ENCODE measurements around the gene NXPH3. TPM values are rescaled to one million over a fixed set of nuclear protein-coding genes. Genes with fewer than 3 reads are reported as not detected.
A peak's percentile ranks its signal among the peaks of the same experiment; 100 is the strongest.

The NXPH3 gene
- total RNA-seq, 2 donors from 2014 or later = 4.7 to 15.5 TPM

- no peak overlapping the region for H3K27ac ChIP-seq
- H3K36me3 ChIP-seq = no peaks in the 10 kb centered on the region
- no peak for DNase-seq (ENCODE audit: low spot score)
Measured at GRCh38 chr17:49600949-49601348, 25.3 kb downstream of the NXPH3 start.

GRCh38 chr17:49602783-49603182 is 27.1 kb downstream of the NXPH3 start:
- intact Hi-C loops (cut with DNase I) = no loop called here
- Histone ChIP-seq H3K4me3 (no peak overlapping the region), H3K27ac (no peak overlapping the region), H3K27me3 (replicated peaks; ENCODE audit: insufficient read depth) (no peaks in the 10 kb centered on the region), H3K36me3 (no peaks in the 10 kb centered on the region), H3K4me1 (replicated peaks) (peaks cover 10% of the 10 kb centered on the region), H3K9me3 (no peaks in the 10 kb centered on the region)
- no peak for DNase-seq (ENCODE audit: low spot score)
- TF ChIP-seq POLR2AphosphoS5 (IDR thresholded peaks at IDR 0.05) = no peak
- no peak for TF ChIP-seq POLR2A (IDR thresholded peaks at IDR 0.05)
- TF ChIP-seq CTCF (IDR thresholded peaks at IDR 0.05) = no peak

More at GRCh38 chr17:49600949-49601348, 25.3 kb downstream of the NXPH3 start:
- TF ChIP-seq POLR2A (IDR thresholded peaks at IDR 0.05) (no peak), CTCF (IDR thresholded peaks at IDR 0.05) (no peak), POLR2AphosphoS5 (IDR thresholded peaks at IDR 0.05) (no peak)
- intact Hi-C loops (cut with DNase I) = no loop called here
- no peaks in the 10 kb centered on the region for H3K27me3 ChIP-seq (replicated peaks; ENCODE audit: insufficient read depth)
- H3K4me3 ChIP-seq = no peak overlapping the region
- H3K4me1 ChIP-seq (replicated peaks) = peaks cover 10% of the 10 kb centered on the region
- H3K9me3 ChIP-seq = no peaks in the 10 kb centered on the region

GRCh38 chr17:49603238-49603637 is 27.6 kb downstream of the NXPH3 start:
- 34% methylated on average over 3 of the region's 3 CpGs for WGBS
- no peaks in the 10 kb centered on the region for H3K36me3 ChIP-seq
- no peak for DNase-seq (ENCODE audit: low spot score)
- no peak for TF ChIP-seq POLR2AphosphoS5 (IDR thresholded peaks at IDR 0.05)
- no peak for TF ChIP-seq CTCF (IDR thresholded peaks at IDR 0.05)
- TF ChIP-seq POLR2A (IDR thresholded peaks at IDR 0.05) = no peak
- no peaks in the 10 kb centered on the region for H3K9me3 ChIP-seq
- intact Hi-C loops (cut with DNase I) = no loop called here
- H3K27ac ChIP-seq = no peak overlapping the region
- H3K4me3 ChIP-seq = no peak overlapping the region
- peaks cover 6% of the 10 kb centered on the region for H3K4me1 ChIP-seq (replicated peaks)
- H3K27me3 ChIP-seq (replicated peaks; ENCODE audit: insufficient read depth) = no peaks in the 10 kb centered on the region

GRCh38 chr17:49603720-49604119 is 28.0 kb downstream of the NXPH3 start:
- Histone ChIP-seq H3K9me3 (no peaks in the 10 kb centered on the region), H3K27me3 (replicated peaks; ENCODE audit: insufficient read depth) (no peaks in the 10 kb centered on the region), H3K27ac (no peak overlapping the region), H3K4me1 (replicated peaks) (peaks cover 1% of the 10 kb centered on the region), H3K4me3 (no peak overlapping the region), H3K36me3 (no peaks in the 10 kb centered on the region)
- WGBS = 60% methylated on average over 2 of the region's 2 CpGs
- no peak for DNase-seq (ENCODE audit: low spot score)
- intact Hi-C loops (cut with DNase I) = no loop called here
- TF ChIP-seq POLR2A (IDR thresholded peaks at IDR 0.05) = no peak
- TF ChIP-seq POLR2AphosphoS5 (IDR thresholded peaks at IDR 0.05) = no peak
- no peak for TF ChIP-seq CTCF (IDR thresholded peaks at IDR 0.05)

GRCh38 chr17:49604314-49604869 is 28.7 kb downstream of the NXPH3 start:
- peak; percentile 26 for TF ChIP-seq POLR2AphosphoS5 (IDR thresholded peaks at IDR 0.05)
- TF ChIP-seq CTCF (IDR thresholded peaks at IDR 0.05) = no peak
- WGBS = 76% methylated on average over 7 of the region's 7 CpGs
- intact Hi-C loops (cut with DNase I) = no loop called here
- Histone ChIP-seq H3K4me1 (replicated peaks) (no peaks in the 10 kb centered on the region), H3K4me3 (no peak overlapping the region), H3K27ac (no peak overlapping the region), H3K36me3 (no peaks in the 10 kb centered on the region), H3K27me3 (replicated peaks; ENCODE audit: insufficient read depth) (no peaks in the 10 kb centered on the region), H3K9me3 (no peaks in the 10 kb centered on the region)
- no peak for DNase-seq (ENCODE audit: low spot score)

All from prostate gland (tissue), 2 donors.